ENCODE measurements around the gene NCKAP5.

DNA sequence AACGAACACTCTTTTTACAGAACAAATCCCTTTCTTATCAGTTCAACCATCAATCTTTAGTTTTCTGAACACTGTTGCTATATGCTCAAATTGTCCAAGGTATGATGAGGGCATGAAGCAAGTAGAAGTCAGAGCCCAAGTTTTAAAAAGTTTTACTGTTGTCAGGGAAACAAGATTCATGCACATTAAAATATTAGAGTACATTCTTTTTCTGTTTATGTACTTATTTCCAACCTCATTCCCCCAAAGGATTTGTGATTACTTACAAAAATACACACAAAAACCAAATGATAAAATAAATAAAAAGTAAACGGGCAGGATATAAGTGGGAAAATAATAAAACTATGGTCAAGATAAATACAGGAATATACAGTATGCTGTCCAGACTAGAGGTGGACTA is 15.4 kb downstream of the NCKAP5 start:
- TF ChIP-seq, protein P1, sequence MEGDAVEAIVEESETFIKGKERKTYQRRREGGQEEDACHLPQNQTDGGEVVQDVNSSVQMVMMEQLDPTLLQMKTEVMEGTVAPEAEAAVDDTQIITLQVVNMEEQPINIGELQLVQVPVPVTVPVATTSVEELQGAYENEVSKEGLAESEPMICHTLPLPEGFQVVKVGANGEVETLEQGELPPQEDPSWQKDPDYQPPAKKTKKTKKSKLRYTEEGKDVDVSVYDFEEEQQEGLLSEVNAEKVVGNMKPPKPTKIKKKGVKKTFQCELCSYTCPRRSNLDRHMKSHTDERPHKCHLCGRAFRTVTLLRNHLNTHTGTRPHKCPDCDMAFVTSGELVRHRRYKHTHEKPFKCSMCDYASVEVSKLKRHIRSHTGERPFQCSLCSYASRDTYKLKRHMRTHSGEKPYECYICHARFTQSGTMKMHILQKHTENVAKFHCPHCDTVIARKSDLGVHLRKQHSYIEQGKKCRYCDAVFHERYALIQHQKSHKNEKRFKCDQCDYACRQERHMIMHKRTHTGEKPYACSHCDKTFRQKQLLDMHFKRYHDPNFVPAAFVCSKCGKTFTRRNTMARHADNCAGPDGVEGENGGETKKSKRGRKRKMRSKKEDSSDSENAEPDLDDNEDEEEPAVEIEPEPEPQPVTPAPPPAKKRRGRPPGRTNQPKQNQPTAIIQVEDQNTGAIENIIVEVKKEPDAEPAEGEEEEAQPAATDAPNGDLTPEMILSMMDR (IDR thresholded peaks at IDR 0.05 in 8 of 11, conservative IDR thresholded peaks at IDR 0.05 in 3 of 11): no peak
- no peak for TF ChIP-seq POLR2AphosphoS5 (IDR thresholded peaks at IDR 0.05)

Data from spleen (tissue), 7 donors.